ENCODE measurements around the gene ARL4A. TPM values are rescaled to one million over a fixed set of nuclear protein-coding genes. Genes with fewer than 3 reads are reported as not detected.

Gene ARL4A
- total and polyA plus RNA-seq, 10 of the 15 experiments (the other 5 are each of a cell fraction or from before 2014, with no cell fraction given): 0.35 to 4.6 (median 2.7) TPM

GRCh38 chr7:12712236-12712635, 24.8 kb downstream of the ARL4A start:
- Histone ChIP-seq H4K20me1 (ENCODE audit: control insufficient read depth, insufficient read depth) (no peaks in the 10 kb centered on the region), H3K4me2 (ENCODE audit: control insufficient read depth, insufficient read depth) (no peak overlapping the region), H3K27me3 (replicated peaks in 1 of 2; ENCODE audit: control insufficient read depth in 2 of 2, insufficient read depth in 2 of 2, low read length in 1 of 2) (no peaks in the 10 kb centered on the region), H3K27ac (ENCODE audit: control insufficient read depth, insufficient read depth) (no peak overlapping the region), H3K79me2 (ENCODE audit: control insufficient read depth, insufficient read depth, low read length) (no peaks in the 10 kb centered on the region), H3K9me3 (replicated peaks; ENCODE audit: control insufficient read depth, insufficient read depth, low read length) (no peaks in the 10 kb centered on the region), H2AFZ (ENCODE audit: control insufficient read depth, low read depth, low read length) (no peak overlapping the region), H3K36me3 (ENCODE audit: control insufficient read depth in 2 of 2, insufficient read depth in 2 of 2, low read length in 1 of 2) (no peaks in the 10 kb centered on the region), H3K9ac (ENCODE audit: control insufficient read depth, insufficient read depth, low read length) (no peak overlapping the region), H3K4me1 (ENCODE audit: control insufficient read depth, insufficient read depth, low read length) (no peaks in the 10 kb centered on the region), H3K4me3 (no peak overlapping the region)
- ChIA-PET POLR2A (no interaction called here), SMC1A (ENCODE audit: uncharacterized antibody, unreplicated experiment) (interaction anchor here (0.5 kb wide), 1 partner anchor 820 kb away, joined by 3 read pairs; no protein-coding TSS in a partner anchor), RAD21 (ENCODE audit: unreplicated experiment) (no interaction called here), CTCF (no interaction called here)
- 41% methylated on average over 2 of the region's 2 CpGs for WGBS (ENCODE audit: insufficient coverage, insufficient replicate concordance, low lambda C conversion rate, missing lambda C conversion rate)
- DNase-seq (ENCODE audit: low read depth, low spot score): no peak
- in situ Hi-C loops (cut with MboI): no loop called here
- BruUV-seq (replicated peaks): no TSS peak
- intact Hi-C loops (cut with micrococcal nuclease; ENCODE audit: unreplicated experiment): no loop called here
- no peak for FAIRE-seq
- no peak for ATAC-seq
- no peak for TF ChIP-seq BMI1 (IDR thresholded peaks at IDR 0.05; ENCODE audit: borderline replicate concordance)
- no peak for TF ChIP-seq ZBTB33 (IDR thresholded peaks at IDR 0.05)
- TF ChIP-seq NBN (IDR thresholded peaks at IDR 0.05): no peak
- TF ChIP-seq ZBTB40 (IDR thresholded peaks at IDR 0.05; ENCODE audit: borderline replicate concordance): no peak
- no peak for TF ChIP-seq TAF1 (IDR thresholded peaks at IDR 0.05; ENCODE audit: borderline replicate concordance, low read depth, low read length)
- TF ChIP-seq RB1 (IDR thresholded peaks at IDR 0.05; ENCODE audit: borderline replicate concordance): no peak
- TF ChIP-seq E2F8 (IDR thresholded peaks at IDR 0.05; ENCODE audit: low read depth, partially characterized antibody): no peak
- TF ChIP-seq HDAC2 (IDR thresholded peaks at IDR 0.05): no peak
- no peak for TF ChIP-seq POLR2AphosphoS2 (IDR thresholded peaks at IDR 0.05; ENCODE audit: low read depth, low read length)
- no peak for TF ChIP-seq CUX1 (IDR thresholded peaks at IDR 0.05; ENCODE audit: insufficient replicate concordance, low read depth, low read length)
- TF ChIP-seq FOXK2 (IDR thresholded peaks at IDR 0.05): no peak
